ENCODE results near the gene PLAC9. TPM values are rescaled to one million over a fixed set of nuclear protein-coding genes. Genes with fewer than 3 reads are reported as not detected.

Gene PLAC9
- total and polyA plus RNA-seq, 4 donors: 11.8 to 53.1 (median 23.4) TPM

DNA sequence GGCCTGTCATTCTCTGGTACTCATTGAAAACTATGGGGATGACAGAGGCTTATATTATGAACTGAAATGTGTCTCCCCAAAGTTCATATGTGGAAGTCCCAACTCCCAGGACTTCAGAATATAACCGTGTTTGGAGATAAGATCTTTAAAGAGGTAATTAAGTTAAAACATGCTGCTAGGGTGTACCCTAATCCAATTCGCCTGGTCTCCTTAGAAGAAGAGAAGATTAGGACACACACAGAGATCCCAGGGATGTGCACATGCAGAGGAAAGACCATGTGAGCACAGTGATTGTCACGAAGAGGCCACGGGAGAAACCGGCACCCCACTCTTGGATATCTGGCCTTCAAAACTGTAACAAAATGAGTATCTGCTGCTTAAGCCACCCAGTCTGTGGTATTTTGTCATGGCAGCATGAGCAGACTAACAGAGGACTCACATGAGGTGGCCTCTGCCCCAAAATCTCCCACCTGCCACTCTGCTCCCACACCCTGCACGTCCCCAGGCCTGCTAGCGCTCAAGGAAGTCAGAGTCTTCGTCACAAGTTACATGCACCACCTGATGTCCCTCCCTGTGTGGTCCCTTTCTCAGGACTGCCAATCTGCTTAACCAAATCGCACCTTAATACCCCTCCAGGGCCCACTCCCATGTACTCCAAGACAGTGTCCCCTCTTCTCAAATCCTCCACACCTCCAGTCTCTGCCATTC lies 26.8 kb downstream of the PLAC9 start:
- DNase-seq (no peak), ATAC-seq (ENCODE audit: insufficient read depth, low FRiP score) (no peak)
- H3K4me3 ChIP-seq: no peak overlapping the region
- peaks cover 0 to 26% (median 13%) of the 10 kb centered on the region in 5 donors for H3K4me1 ChIP-seq (ENCODE audit: control insufficient read depth in 5 of 5, insufficient read depth in 5 of 5, low read length in 5 of 5)
- H3K27ac ChIP-seq (ENCODE audit: low read depth in 1 of 2, low read length in 1 of 2): peak overlapping the region; percentile 61 to 89
- H3K9ac ChIP-seq (ENCODE audit: insufficient read depth in 1 of 2, low read length in 2 of 2): no peak overlapping the region
- no peaks in the 10 kb centered on the region for H3K27me3 ChIP-seq (ENCODE audit: control insufficient read depth in 3 of 3, insufficient read depth in 3 of 3, low read length in 2 of 3)
- TF ChIP-seq, protein P1, sequence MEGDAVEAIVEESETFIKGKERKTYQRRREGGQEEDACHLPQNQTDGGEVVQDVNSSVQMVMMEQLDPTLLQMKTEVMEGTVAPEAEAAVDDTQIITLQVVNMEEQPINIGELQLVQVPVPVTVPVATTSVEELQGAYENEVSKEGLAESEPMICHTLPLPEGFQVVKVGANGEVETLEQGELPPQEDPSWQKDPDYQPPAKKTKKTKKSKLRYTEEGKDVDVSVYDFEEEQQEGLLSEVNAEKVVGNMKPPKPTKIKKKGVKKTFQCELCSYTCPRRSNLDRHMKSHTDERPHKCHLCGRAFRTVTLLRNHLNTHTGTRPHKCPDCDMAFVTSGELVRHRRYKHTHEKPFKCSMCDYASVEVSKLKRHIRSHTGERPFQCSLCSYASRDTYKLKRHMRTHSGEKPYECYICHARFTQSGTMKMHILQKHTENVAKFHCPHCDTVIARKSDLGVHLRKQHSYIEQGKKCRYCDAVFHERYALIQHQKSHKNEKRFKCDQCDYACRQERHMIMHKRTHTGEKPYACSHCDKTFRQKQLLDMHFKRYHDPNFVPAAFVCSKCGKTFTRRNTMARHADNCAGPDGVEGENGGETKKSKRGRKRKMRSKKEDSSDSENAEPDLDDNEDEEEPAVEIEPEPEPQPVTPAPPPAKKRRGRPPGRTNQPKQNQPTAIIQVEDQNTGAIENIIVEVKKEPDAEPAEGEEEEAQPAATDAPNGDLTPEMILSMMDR (IDR thresholded peaks at IDR 0.05; ENCODE audit: control extremely low read depth, extremely low read depth): no peak
- H3K9me3 ChIP-seq (ENCODE audit: control insufficient read depth in 4 of 4, insufficient read depth in 3 of 4, low read length in 3 of 4): no peaks in the 10 kb centered on the region
- WGBS, 2 donors: 78 to 81% methylated on average over 9 of the region's 9 CpGs
- peaks cover 12 to 77% (median 25%) of the 10 kb centered on the region in 4 donors for H3K36me3 ChIP-seq (ENCODE audit: control insufficient read depth in 4 of 4, insufficient read depth in 4 of 4, low read length in 4 of 4)

DNA sequence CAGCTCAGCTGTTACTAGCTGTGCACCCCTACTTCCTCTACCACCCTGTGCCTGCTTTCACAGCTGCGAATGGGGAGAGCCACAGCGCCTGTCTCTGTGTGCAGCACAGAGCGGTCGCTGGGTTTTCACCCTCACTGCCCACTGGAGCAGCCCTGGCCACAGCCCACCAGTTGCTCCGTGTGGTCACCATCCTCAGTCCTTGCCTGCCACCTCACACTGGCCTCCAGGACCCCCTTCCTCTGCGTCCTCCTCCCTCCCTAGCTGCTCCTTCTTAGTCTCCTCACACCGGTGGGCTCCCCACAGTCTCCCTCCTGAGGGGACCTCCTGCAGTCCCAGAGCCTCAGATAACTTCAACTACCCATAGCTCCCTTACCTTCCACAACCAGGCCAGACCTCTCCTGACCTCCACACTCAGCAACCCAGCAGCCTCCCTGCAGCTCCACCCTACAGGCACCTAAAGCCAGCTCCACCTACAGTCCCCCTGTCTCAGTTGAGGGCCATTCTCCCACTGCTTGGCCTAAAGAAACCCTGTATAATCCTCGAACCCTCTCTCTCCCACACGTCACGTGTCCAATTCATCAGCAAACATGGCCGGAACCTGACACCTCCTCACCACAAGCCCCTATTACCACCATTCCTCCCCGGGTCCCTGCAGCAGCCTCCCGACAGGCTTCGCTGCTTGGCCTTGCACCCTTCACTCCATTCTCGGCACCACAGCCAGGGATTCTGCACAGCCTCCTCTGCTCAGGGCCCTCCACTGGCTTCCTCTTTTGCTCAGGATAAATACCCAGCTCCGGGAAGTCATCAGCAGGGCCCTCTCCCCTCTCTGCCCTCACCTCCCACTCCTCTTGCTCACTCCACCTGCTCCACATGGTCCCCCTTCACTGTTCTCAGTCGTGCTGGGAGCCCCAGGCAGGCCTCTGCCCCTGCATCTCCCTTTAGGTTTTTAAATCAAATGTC lies 28.1 kb downstream of the PLAC9 start:
- ATAC-seq (ENCODE audit: insufficient read depth, low FRiP score): no peak
- Histone ChIP-seq H3K27me3 (ENCODE audit: control insufficient read depth in 3 of 3, insufficient read depth in 3 of 3, low read length in 2 of 3) (no peaks in the 10 kb centered on the region), H3K27ac (ENCODE audit: low read depth in 1 of 2, low read length in 1 of 2) (peak overlapping the region in 1 of 2 donors; percentile 2), H3K4me1 (ENCODE audit: control insufficient read depth in 5 of 5, insufficient read depth in 5 of 5, low read length in 5 of 5) (peaks cover 0 to 33% (median 13%) of the 10 kb centered on the region in 5 donors), H3K36me3 (ENCODE audit: control insufficient read depth in 4 of 4, insufficient read depth in 4 of 4, low read length in 4 of 4) (peaks cover 11 to 79% (median 23%) of the 10 kb centered on the region in 4 donors), H3K9ac (ENCODE audit: insufficient read depth in 1 of 2, low read length in 2 of 2) (no peak overlapping the region), H3K4me3 (no peak overlapping the region), H3K9me3 (ENCODE audit: control insufficient read depth in 4 of 4, insufficient read depth in 3 of 4, low read length in 3 of 4) (no peaks in the 10 kb centered on the region)
- DNase-seq: no peak
- WGBS, 2 donors: 90 to 92% methylated on average over 17 of the region's 17 CpGs
- TF ChIP-seq, protein P1 (IDR thresholded peaks at IDR 0.05; ENCODE audit: control extremely low read depth, extremely low read depth): no peak

DNA sequence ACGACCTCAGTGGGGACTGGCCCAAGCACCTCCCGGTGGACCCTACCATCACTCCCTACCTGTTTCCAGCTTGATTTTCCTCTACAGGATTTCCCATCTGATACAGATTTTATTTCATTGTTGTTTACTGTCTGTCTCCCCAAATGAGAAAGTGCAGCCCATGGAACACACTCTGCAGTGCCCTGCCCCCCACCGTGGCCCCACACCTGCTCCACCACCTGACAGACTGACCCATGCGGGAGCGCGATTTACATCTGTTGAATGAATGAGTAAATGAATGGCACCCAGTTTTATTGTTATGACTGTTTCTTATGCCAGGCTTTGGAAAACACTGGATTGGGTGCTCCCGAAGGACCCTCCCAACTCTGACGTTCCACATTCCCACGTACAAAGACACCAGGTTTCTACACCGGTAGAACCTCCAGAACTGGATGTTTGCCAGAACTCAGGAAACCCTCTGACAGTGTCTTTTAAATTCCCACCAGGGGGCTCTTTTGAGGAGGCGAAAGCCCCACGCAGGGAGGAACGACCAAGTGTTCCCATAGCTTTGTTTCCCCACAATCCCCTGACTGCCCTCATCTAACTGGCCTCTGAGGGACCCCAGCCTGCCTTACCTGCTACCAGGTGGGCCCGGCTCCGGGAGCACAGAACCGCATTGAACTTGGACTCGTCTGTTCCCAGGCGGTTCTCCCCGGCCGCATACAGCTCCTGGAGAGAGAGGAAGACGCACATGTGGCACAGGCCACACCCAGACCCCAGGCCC lies 29.0 kb downstream of the PLAC9 start:
- H3K4me3 ChIP-seq: no peak overlapping the region
- peaks cover 7 to 76% (median 22%) of the 10 kb centered on the region in 4 donors for H3K36me3 ChIP-seq (ENCODE audit: control insufficient read depth in 4 of 4, insufficient read depth in 4 of 4, low read length in 4 of 4)
- TF ChIP-seq, protein P1 (IDR thresholded peaks at IDR 0.05; ENCODE audit: control extremely low read depth, extremely low read depth): no peak
- peaks cover 0 to 37% (median 13%) of the 10 kb centered on the region in 5 donors for H3K4me1 ChIP-seq (ENCODE audit: control insufficient read depth in 5 of 5, insufficient read depth in 5 of 5, low read length in 5 of 5)
- no peaks in the 10 kb centered on the region for H3K27me3 ChIP-seq (ENCODE audit: control insufficient read depth in 3 of 3, insufficient read depth in 3 of 3, low read length in 2 of 3)
- 83 to 84% methylated on average over 21 of the region's 21 CpGs for WGBS, 2 donors
- H3K9ac ChIP-seq (ENCODE audit: insufficient read depth in 1 of 2, low read length in 2 of 2): no peak overlapping the region
- H3K27ac ChIP-seq (ENCODE audit: low read depth in 1 of 2, low read length in 1 of 2): no peak overlapping the region
- no peaks in the 10 kb centered on the region for H3K9me3 ChIP-seq (ENCODE audit: control insufficient read depth in 4 of 4, insufficient read depth in 3 of 4, low read length in 3 of 4)
- ATAC-seq (ENCODE audit: insufficient read depth, low FRiP score) (no peak), DNase-seq (peak in 2 of 3 donors; percentile 52)
